Panc1 (cell line): ENCODE data around the gene PPP1R3C. TPM values are rescaled to one million over a fixed set of nuclear protein-coding genes. Genes with fewer than 3 reads are reported as not detected.

Experiments
- ATAC-seq: fragments of 200-7000 bp; cut with Tn5 transposase; 2 replicates; pipeline ENCODE4 v1.9.1; 2020; ENCODE audit warnings: mild to moderate bottlenecking, moderate library complexity
- BruUV-seq: library from RNA; stranded (reverse); fragments of 400-500 nt; replicated peaks from 2 replicates; lab custom pipeline; 2021; lab: Mats Ljungman, UMichigan
- CTCF ChIA-PET: fragments of 300-600 bp; sonication (Branson Sonifier 250); formaldehyde crosslinking; loops from one replicate; lab custom pipeline; 2022; ENCODE audit warnings: antibody characterized with exemption; lab: Charles Lee
- POLR2A ChIA-PET: fragments of 300-600 bp; sonication (Branson Sonifier 250); formaldehyde crosslinking; loops from one replicate; lab custom pipeline; 2022; ENCODE audit warnings: antibody characterized with exemption; lab: Charles Lee
- DNase-seq: peaks from one replicate; pipeline ENCODE4 v3.0.0-alpha.2; 2010; ENCODE audit warnings: low read depth, low spot score
- H3K27ac ChIP-seq: 2 replicates; pipeline ENCODE4 v1.5.1; 2011; ENCODE audit warnings: mild to moderate bottlenecking, low read length, inconsistent platforms
- H3K27me3 ChIP-seq: fragments of 200-500 bp; sonication (Bioruptor generic); 2 replicates; pipeline ENCODE4 v1.6.0; 2014; ENCODE audit warnings: low read length, inconsistent platforms; ENCODE audit not compliant: control insufficient read depth, insufficient read depth
- H3K36me3 ChIP-seq: fragments of 200-500 bp; sonication (Bioruptor generic); 2 replicates; pipeline ENCODE4 v1.5.1; 2014; ENCODE audit warnings: inconsistent platforms, mild to moderate bottlenecking, low read length, moderate library complexity; ENCODE audit not compliant: control insufficient read depth, insufficient read depth
- H3K4me1 ChIP-seq: 2 replicates; pipeline ENCODE4 v1.5.1; 2011; ENCODE audit warnings: inconsistent platforms, mild to moderate bottlenecking, low read length, moderate library complexity; ENCODE audit not compliant: control insufficient read depth, insufficient read depth
- H3K4me3 ChIP-seq, 2 experiments: 2 replicates each; pipeline ENCODE4 v1.5.1; 2011 to 2012; ENCODE audit warnings: low read depth in 2 of 2, low read length in 2 of 2, mild to moderate bottlenecking in 2 of 2, inconsistent platforms in 1 of 2, moderate library complexity in 1 of 2
- H3K9me3 ChIP-seq: fragments of 200-500 bp; sonication (Bioruptor generic); 2 replicates; pipeline ENCODE4 v1.5.1; 2014; ENCODE audit warnings: low read depth, mild to moderate bottlenecking, inconsistent platforms, low read length, moderate library complexity; ENCODE audit not compliant: control insufficient read depth, insufficient read depth
- CTCF ChIP-seq: fragments of 450-650 bp; IDR thresholded peaks from 2 replicates; pipeline ENCODE4 v1.5.1; 2017; ENCODE audit warnings: mild to moderate bottlenecking
- POLR2AphosphoS5 ChIP-seq: IDR thresholded peaks from 2 replicates; pipeline ENCODE4 v1.6.1; 2012; ENCODE audit warnings: mild to moderate bottlenecking, low read depth, low read length, moderate library complexity
- REST ChIP-seq, 2 experiments: IDR thresholded peaks; 2 replicates each; pipeline ENCODE4 v1.6.1; 2011 to 2012; ENCODE audit warnings: low read depth in 2 of 2, control low read depth in 1 of 2, low read length in 1 of 2, mild to moderate bottlenecking in 1 of 2, moderate library complexity in 1 of 2; ENCODE audit not compliant: insufficient read depth in 1 of 2
- SIN3A ChIP-seq: IDR thresholded peaks from 2 replicates; pipeline ENCODE4 v1.6.1; 2012; ENCODE audit warnings: low read depth, mild to moderate bottlenecking, low read length, moderate library complexity, borderline replicate concordance; ENCODE audit not compliant: insufficient read depth
- TCF7L2 ChIP-seq: IDR thresholded peaks from 2 replicates; pipeline ENCODE4 v1.6.1; 2011; ENCODE audit warnings: mild to moderate bottlenecking, low read depth, low read length, inconsistent platforms
- in situ Hi-C: cut with HindIII; loops from 2 replicates; pipeline ENCODE4 v1.10.0; 2016; ENCODE audit warnings: low sequenced_read_pairs, low pct_unique_long_range_greater_than_20kb
- intact Hi-C: fragments of 100-400 bp; cut with micrococcal nuclease; formaldehyde crosslinking; loops from one replicate; pipeline ENCODE4 v1.10.0; 2022; ENCODE audit not compliant: unreplicated experiment
- total RNA-seq: library from RNA; stranded (reverse); gene quantifications from one replicate; pipeline ENCODE4 v1.2.1, GENCODE V29; 2021; ENCODE audit not compliant: unreplicated experiment

Gene PPP1R3C
- total RNA-seq, 1 experiment from 2014 or later = 1.2 TPM

- in situ Hi-C loops = no loop called here
- intact Hi-C loops = no loop called here
- ATAC-seq = no peak
- POLR2A ChIA-PET = no interaction called here
- H3K4me1 ChIP-seq = no peaks in the 10 kb centered on the region
- DNase-seq = no peak
- BruUV-seq = no TSS peak
- no peaks in the 10 kb centered on the region for H3K36me3 ChIP-seq
- no peak overlapping the region for H3K4me3 ChIP-seq
- no peak for TF ChIP-seq POLR2AphosphoS5
- CTCF ChIA-PET = no interaction called here
- H3K27me3 ChIP-seq = peaks cover 2% of the 10 kb centered on the region; the same call in 1 of the 2 replicates
- H3K27ac ChIP-seq = no peak overlapping the region
- no peaks in the 10 kb centered on the region for H3K9me3 ChIP-seq
Measured at GRCh38 chr10:91665842-91666241, 33.0 kb upstream of the PPP1R3C start.

- H3K36me3 ChIP-seq = no peaks in the 10 kb centered on the region
- POLR2A ChIA-PET = no interaction called here
- BruUV-seq = no TSS peak
- no peak overlapping the region for H3K4me3 ChIP-seq
- H3K27me3 ChIP-seq = peaks cover 2% of the 10 kb centered on the region; the same call in 1 of the 2 replicates
- no peaks in the 10 kb centered on the region for H3K4me1 ChIP-seq
- in situ Hi-C loops = no loop called here
- no peaks in the 10 kb centered on the region for H3K9me3 ChIP-seq
- DNase-seq (no peak), ATAC-seq (no peak)
- CTCF ChIA-PET = no interaction called here
- H3K27ac ChIP-seq = no peak overlapping the region
- intact Hi-C loops = no loop called here
- TF ChIP-seq REST (IDR thresholded peaks at IDR 0.05; ENCODE audit: insufficient read depth in 1 of 2, low read depth in 2 of 2, low read length in 1 of 2) = no peak
- no peak for TF ChIP-seq TCF7L2
Measured at GRCh38 chr10:91664426-91664825, 31.6 kb upstream of the PPP1R3C start.

- peaks cover 2% of the 10 kb centered on the region; the same call in 1 of the 2 replicates for H3K27me3 ChIP-seq
- H3K4me1 ChIP-seq = no peaks in the 10 kb centered on the region
- in situ Hi-C loops (no loop called here), intact Hi-C loops (no loop called here)
- no peak for ATAC-seq
- no peak for TF ChIP-seq SIN3A
- no peak for TF ChIP-seq CTCF
- TF ChIP-seq TCF7L2 = no peak
- TF ChIP-seq POLR2AphosphoS5 = no peak
- no peak for TF ChIP-seq REST (IDR thresholded peaks at IDR 0.05; ENCODE audit: insufficient read depth in 1 of 2, low read depth in 2 of 2, low read length in 1 of 2)
- ChIA-PET CTCF (no interaction called here), POLR2A (no interaction called here)
- no peaks in the 10 kb centered on the region; the same call in 1 of the 2 replicates for H3K9me3 ChIP-seq
- no peaks in the 10 kb centered on the region for H3K36me3 ChIP-seq
- BruUV-seq = no TSS peak
- no peak for DNase-seq
- H3K4me3 ChIP-seq = no peak overlapping the region
- no peak overlapping the region for H3K27ac ChIP-seq
Measured at GRCh38 chr10:91662993-91663392, 30.1 kb upstream of the PPP1R3C start.
